Activated naive CD4-positive, alpha-beta T cell treated with anti-CD3 and anti-CD28 coated beads, Interleukin-2, amount 10 ng/mL, durations not matched to agents 7 days and 5 days (primary cell): ENCODE data around the gene LMCD1.

Experiments used
- CTCF ChIA-PET: fragments of 350-600 bp; sonication (Branson Sonifier 250); formaldehyde crosslinking; loops from one replicate; lab custom pipeline; 2021; ENCODE audit warnings: antibody characterized with exemption; lab: Charles Lee
- DNase-seq: peaks from one replicate; pipeline ENCODE4 v3.0.0-alpha.2; 2020
- H3K27ac Mint-ChIP-seq: one replicate; pipeline ENCODE4 v1.8.0; 2021; ENCODE audit warnings: mild to moderate bottlenecking, moderate library complexity, mixed read lengths
- H3K27me3 Mint-ChIP-seq: one replicate; pipeline ENCODE4 v1.8.0; 2021; ENCODE audit warnings: mild to moderate bottlenecking, mixed read lengths
- H3K36me3 Mint-ChIP-seq: one replicate; pipeline ENCODE4 v1.8.0; 2021; ENCODE audit warnings: mixed read lengths
- H3K4me1 Mint-ChIP-seq: one replicate; pipeline ENCODE4 v1.8.0; 2021; ENCODE audit warnings: mixed read lengths
- H3K4me3 Mint-ChIP-seq: one replicate; pipeline ENCODE4 v1.8.0; 2021; ENCODE audit warnings: mild to moderate bottlenecking, moderate library complexity, mixed read lengths
- H3K9me3 Mint-ChIP-seq: one replicate; pipeline ENCODE4 v1.8.0; 2021; ENCODE audit warnings: mixed read lengths

The LMCD1 gene

GRCh38 chr3:8505621-8506020, 4.0 kb downstream of the LMCD1 start:
- CTCF ChIA-PET: no interaction called here
- Mint-ChIP-seq H3K4me1 (peaks cover 7% of the 10 kb centered on the region), H3K27ac (no peak overlapping the region), H3K27me3 (peaks cover 16% of the 10 kb centered on the region), H3K36me3 (no peaks in the 10 kb centered on the region), H3K4me3 (no peak overlapping the region), H3K9me3 (no peaks in the 10 kb centered on the region)
- DNase-seq: no peak

- H3K4me1 Mint-ChIP-seq: peaks cover 4% of the 10 kb centered on the region
- no peak for DNase-seq
- no peaks in the 10 kb centered on the region for H3K9me3 Mint-ChIP-seq
- H3K36me3 Mint-ChIP-seq: no peaks in the 10 kb centered on the region
- no peak overlapping the region for H3K4me3 Mint-ChIP-seq
- H3K27ac Mint-ChIP-seq: no peak overlapping the region
- CTCF ChIA-PET: no interaction called here
- peaks cover 8% of the 10 kb centered on the region for H3K27me3 Mint-ChIP-seq
Measured at GRCh38 chr3:8506571-8507061, 5.0 kb downstream of the LMCD1 start.

GRCh38 chr3:8507496-8507895, 5.9 kb downstream of the LMCD1 start:
- Mint-ChIP-seq H3K36me3 (no peaks in the 10 kb centered on the region), H3K27me3 (peaks cover 4% of the 10 kb centered on the region), H3K4me3 (no peak overlapping the region), H3K4me1 (no peaks in the 10 kb centered on the region), H3K27ac (no peak overlapping the region), H3K9me3 (no peaks in the 10 kb centered on the region)
- no peak for DNase-seq
- CTCF ChIA-PET: no interaction called here

- no peaks in the 10 kb centered on the region for H3K27me3 Mint-ChIP-seq
- CTCF ChIA-PET: no interaction called here
- H3K36me3 Mint-ChIP-seq: no peaks in the 10 kb centered on the region
- no peaks in the 10 kb centered on the region for H3K4me1 Mint-ChIP-seq
- H3K4me3 Mint-ChIP-seq: no peak overlapping the region
- no peaks in the 10 kb centered on the region for H3K9me3 Mint-ChIP-seq
- DNase-seq: no peak
- no peak overlapping the region for H3K27ac Mint-ChIP-seq
Measured at GRCh38 chr3:8509961-8510360, 8.3 kb downstream of the LMCD1 start.

GRCh38 chr3:8512234-8512633, 10.6 kb downstream of the LMCD1 start:
- H3K27me3 Mint-ChIP-seq: no peaks in the 10 kb centered on the region
- H3K4me3 Mint-ChIP-seq: no peak overlapping the region
- no peak overlapping the region for H3K27ac Mint-ChIP-seq
- H3K4me1 Mint-ChIP-seq: no peaks in the 10 kb centered on the region
- DNase-seq: no peak
- no peaks in the 10 kb centered on the region for H3K36me3 Mint-ChIP-seq
- no peaks in the 10 kb centered on the region for H3K9me3 Mint-ChIP-seq
- CTCF ChIA-PET: no interaction called here

- no peak for DNase-seq
- Mint-ChIP-seq H3K36me3 (no peaks in the 10 kb centered on the region), H3K4me3 (no peak overlapping the region), H3K27ac (no peak overlapping the region), H3K27me3 (no peaks in the 10 kb centered on the region), H3K9me3 (no peaks in the 10 kb centered on the region), H3K4me1 (no peaks in the 10 kb centered on the region)
- CTCF ChIA-PET: no interaction called here
Measured at GRCh38 chr3:8516047-8516661, 14.5 kb downstream of the LMCD1 start.

GRCh38 chr3:8516783-8517182, 15.2 kb downstream of the LMCD1 start:
- peaks cover 3% of the 10 kb centered on the region for H3K27me3 Mint-ChIP-seq
- no peaks in the 10 kb centered on the region for H3K9me3 Mint-ChIP-seq
- no peak overlapping the region for H3K27ac Mint-ChIP-seq
- DNase-seq: no peak
- CTCF ChIA-PET: no interaction called here
- no peak overlapping the region for H3K4me3 Mint-ChIP-seq
- H3K36me3 Mint-ChIP-seq: no peaks in the 10 kb centered on the region
- H3K4me1 Mint-ChIP-seq: no peaks in the 10 kb centered on the region

- Mint-ChIP-seq H3K4me1 (no peaks in the 10 kb centered on the region), H3K27me3 (peaks cover 9% of the 10 kb centered on the region), H3K4me3 (no peak overlapping the region), H3K27ac (no peak overlapping the region), H3K9me3 (no peaks in the 10 kb centered on the region), H3K36me3 (no peaks in the 10 kb centered on the region)
- CTCF ChIA-PET: no interaction called here
- no peak for DNase-seq
Measured at GRCh38 chr3:8517487-8517886, 15.9 kb downstream of the LMCD1 start.

GRCh38 chr3:8518138-8518537, 16.5 kb downstream of the LMCD1 start:
- no peaks in the 10 kb centered on the region for H3K4me1 Mint-ChIP-seq
- DNase-seq: no peak
- H3K9me3 Mint-ChIP-seq: no peaks in the 10 kb centered on the region
- no peak overlapping the region for H3K27ac Mint-ChIP-seq
- no peaks in the 10 kb centered on the region for H3K36me3 Mint-ChIP-seq
- H3K27me3 Mint-ChIP-seq: peaks cover 9% of the 10 kb centered on the region
- no peak overlapping the region for H3K4me3 Mint-ChIP-seq
- CTCF ChIA-PET: no interaction called here

- CTCF ChIA-PET: no interaction called here
- DNase-seq: no peak
- no peak overlapping the region for H3K4me3 Mint-ChIP-seq
- H3K9me3 Mint-ChIP-seq: no peaks in the 10 kb centered on the region
- no peaks in the 10 kb centered on the region for H3K36me3 Mint-ChIP-seq
- H3K27me3 Mint-ChIP-seq: peaks cover 9% of the 10 kb centered on the region
- no peak overlapping the region for H3K27ac Mint-ChIP-seq
- H3K4me1 Mint-ChIP-seq: no peaks in the 10 kb centered on the region
Measured at GRCh38 chr3:8519156-8519555, 17.5 kb downstream of the LMCD1 start.

- Mint-ChIP-seq H3K27ac (no peak overlapping the region), H3K9me3 (no peaks in the 10 kb centered on the region), H3K27me3 (peaks cover 9% of the 10 kb centered on the region), H3K4me3 (no peak overlapping the region), H3K36me3 (no peaks in the 10 kb centered on the region), H3K4me1 (no peaks in the 10 kb centered on the region)
- CTCF ChIA-PET: no interaction called here
- DNase-seq: no peak
Measured at GRCh38 chr3:8519774-8520448, 18.3 kb downstream of the LMCD1 start.

- Mint-ChIP-seq H3K4me1 (no peaks in the 10 kb centered on the region), H3K27me3 (peaks cover 9% of the 10 kb centered on the region), H3K9me3 (no peaks in the 10 kb centered on the region), H3K27ac (no peak overlapping the region), H3K36me3 (no peaks in the 10 kb centered on the region), H3K4me3 (no peak overlapping the region)
- DNase-seq: no peak
- CTCF ChIA-PET: no interaction called here
Measured at GRCh38 chr3:8520816-8521403, 19.3 kb downstream of the LMCD1 start.

GRCh38 chr3:8523041-8523440, 21.4 kb downstream of the LMCD1 start:
- no peak overlapping the region for H3K4me3 Mint-ChIP-seq
- CTCF ChIA-PET: no interaction called here
- H3K9me3 Mint-ChIP-seq: no peaks in the 10 kb centered on the region
- H3K27me3 Mint-ChIP-seq: peaks cover 9% of the 10 kb centered on the region
- H3K4me1 Mint-ChIP-seq: no peaks in the 10 kb centered on the region
- DNase-seq: no peak
- no peak overlapping the region for H3K27ac Mint-ChIP-seq
- no peaks in the 10 kb centered on the region for H3K36me3 Mint-ChIP-seq

GRCh38 chr3:8524249-8524648, 22.6 kb downstream of the LMCD1 start:
- Mint-ChIP-seq H3K9me3 (no peaks in the 10 kb centered on the region), H3K4me1 (no peaks in the 10 kb centered on the region), H3K27me3 (peaks cover 9% of the 10 kb centered on the region), H3K4me3 (no peak overlapping the region), H3K27ac (no peak overlapping the region), H3K36me3 (no peaks in the 10 kb centered on the region)
- DNase-seq: no peak
- CTCF ChIA-PET: no interaction called here
